DOHH2 (cell line): ENCODE measurements around the gene GFPT1.

ENCODE experiments used
- EZH2phosphoT487 ChIP-seq: fragments of 200-600 bp; sonication (generic); IDR thresholded peaks from 2 replicates; pipeline ENCODE4 v1.6.1; 2017; ENCODE audit warnings: borderline replicate concordance, mild to moderate bottlenecking, antibody characterized with exemption, low read length, moderate library complexity, mixed read lengths
- TF ChIP-seq, protein P1 (sequence below): fragments of 200-600 bp; sonication (generic); IDR thresholded peaks from one replicate; pipeline ENCODE4 v1.5.1; 2014; ENCODE audit warnings: antibody characterized with exemption, mild to moderate bottlenecking, low read depth, low read length; ENCODE audit not compliant: poor library complexity, severe bottlenecking

- no peak for TF ChIP-seq EZH2phosphoT487
- TF ChIP-seq, protein P1, sequence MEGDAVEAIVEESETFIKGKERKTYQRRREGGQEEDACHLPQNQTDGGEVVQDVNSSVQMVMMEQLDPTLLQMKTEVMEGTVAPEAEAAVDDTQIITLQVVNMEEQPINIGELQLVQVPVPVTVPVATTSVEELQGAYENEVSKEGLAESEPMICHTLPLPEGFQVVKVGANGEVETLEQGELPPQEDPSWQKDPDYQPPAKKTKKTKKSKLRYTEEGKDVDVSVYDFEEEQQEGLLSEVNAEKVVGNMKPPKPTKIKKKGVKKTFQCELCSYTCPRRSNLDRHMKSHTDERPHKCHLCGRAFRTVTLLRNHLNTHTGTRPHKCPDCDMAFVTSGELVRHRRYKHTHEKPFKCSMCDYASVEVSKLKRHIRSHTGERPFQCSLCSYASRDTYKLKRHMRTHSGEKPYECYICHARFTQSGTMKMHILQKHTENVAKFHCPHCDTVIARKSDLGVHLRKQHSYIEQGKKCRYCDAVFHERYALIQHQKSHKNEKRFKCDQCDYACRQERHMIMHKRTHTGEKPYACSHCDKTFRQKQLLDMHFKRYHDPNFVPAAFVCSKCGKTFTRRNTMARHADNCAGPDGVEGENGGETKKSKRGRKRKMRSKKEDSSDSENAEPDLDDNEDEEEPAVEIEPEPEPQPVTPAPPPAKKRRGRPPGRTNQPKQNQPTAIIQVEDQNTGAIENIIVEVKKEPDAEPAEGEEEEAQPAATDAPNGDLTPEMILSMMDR, result no peak
Measured at GRCh38 chr2:69428981-69429380, 42.0 kb upstream of the GFPT1 start.
